HEK293 (cell line): Measurements from ENCODE around the gene TMEM88.

Experiments
- BCL11A ChIP-seq: fragments of 450-650 bp; formaldehyde crosslinking; IDR thresholded peaks from 2 replicates; pipeline ENCODE4 v1.5.1; 2016; ENCODE audit warnings: low read depth, missing biosample characterization, missing genetic modification characterization
- BCL11B ChIP-seq: fragments of 450-650 bp; formaldehyde crosslinking; IDR thresholded peaks from 2 replicates; pipeline ENCODE4 v1.5.1; 2016; ENCODE audit warnings: low read depth, missing biosample characterization, missing genetic modification characterization
- EGR2 ChIP-seq: fragments of 450-650 bp; formaldehyde crosslinking; IDR thresholded peaks from 2 replicates; pipeline ENCODE4 v1.5.1; 2016; ENCODE audit warnings: low read depth, missing biosample characterization, missing genetic modification characterization
- HOXD13 ChIP-seq: sonication (generic); formaldehyde crosslinking; IDR thresholded peaks from 2 replicates; pipeline ENCODE4 v1.8.0; 2022; ENCODE audit warnings: missing genetic modification reagents, borderline replicate concordance
- OVOL3 ChIP-seq: fragments of 450-650 bp; formaldehyde crosslinking; IDR thresholded peaks from 2 replicates; pipeline ENCODE4 v1.5.1; 2016; ENCODE audit warnings: missing biosample characterization, missing genetic modification characterization
- TRIM28 ChIP-seq: IDR thresholded peaks from 2 replicates; pipeline ENCODE4 v1.6.1; 2011; ENCODE audit warnings: low read length, control low read depth, borderline replicate concordance
- ZBTB17 ChIP-seq: fragments of 450-650 bp; formaldehyde crosslinking; IDR thresholded peaks from 2 replicates; pipeline ENCODE4 v1.5.1; 2016; ENCODE audit warnings: missing biosample characterization, missing genetic modification characterization
- ZNF10 ChIP-seq: fragments of 450-650 bp; formaldehyde crosslinking; IDR thresholded peaks from 2 replicates; pipeline ENCODE4 v1.5.1; 2017; ENCODE audit warnings: missing biosample characterization, missing genetic modification characterization
- ZNF112 ChIP-seq: fragments of 450-650 bp; formaldehyde crosslinking; IDR thresholded peaks from 2 replicates; pipeline ENCODE4 v1.5.0; 2017; ENCODE audit warnings: missing biosample characterization, missing genetic modification characterization
- ZNF155 ChIP-seq: fragments of 450-650 bp; formaldehyde crosslinking; IDR thresholded peaks from 2 replicates; pipeline ENCODE4 v1.5.1; 2016; ENCODE audit warnings: missing biosample characterization, missing genetic modification characterization
- ZNF157 ChIP-seq: fragments of 450-650 bp; formaldehyde crosslinking; IDR thresholded peaks from 2 replicates; pipeline ENCODE4 v1.5.1; 2016; ENCODE audit warnings: missing biosample characterization, missing genetic modification characterization
- ZNF16 ChIP-seq: fragments of 450-650 bp; formaldehyde crosslinking; IDR thresholded peaks from 2 replicates; pipeline ENCODE4 v1.5.1; 2016; ENCODE audit warnings: low read depth, missing biosample characterization, missing genetic modification characterization
- ZNF248 ChIP-seq: fragments of 450-650 bp; formaldehyde crosslinking; IDR thresholded peaks from 2 replicates; pipeline ENCODE4 v1.5.1; 2017; ENCODE audit warnings: missing biosample characterization, missing genetic modification characterization
- ZNF350 ChIP-seq: fragments of 450-650 bp; formaldehyde crosslinking; IDR thresholded peaks from 2 replicates; pipeline ENCODE4 v1.5.0; 2017; ENCODE audit warnings: missing biosample characterization, mild to moderate bottlenecking, missing genetic modification characterization
- ZNF391 ChIP-seq: fragments of 450-650 bp; formaldehyde crosslinking; IDR thresholded peaks from 2 replicates; pipeline ENCODE4 v1.5.1; 2016; ENCODE audit warnings: low read depth, missing biosample characterization, missing genetic modification characterization, borderline replicate concordance
- ZNF529 ChIP-seq: fragments of 450-650 bp; formaldehyde crosslinking; IDR thresholded peaks from 2 replicates; pipeline ENCODE4 v1.5.1; 2017; ENCODE audit warnings: missing genetic modification characterization, missing biosample characterization; ENCODE audit not compliant: insufficient replicate concordance
- ZNF549 ChIP-seq: fragments of 450-650 bp; IDR thresholded peaks from 2 replicates; pipeline ENCODE4 v1.5.1; 2018; ENCODE audit warnings: missing biosample characterization, missing genetic modification characterization, mild to moderate bottlenecking, inconsistent platforms, moderate library complexity
- ZNF561 ChIP-seq: fragments of 450-650 bp; IDR thresholded peaks from 2 replicates; pipeline ENCODE4 v1.5.1; 2018; ENCODE audit warnings: missing biosample characterization, missing genetic modification characterization, borderline replicate concordance
- ZNF596 ChIP-seq: fragments of 450-650 bp; IDR thresholded peaks from 2 replicates; pipeline ENCODE4 v1.5.0; 2018; ENCODE audit warnings: missing biosample characterization, mild to moderate bottlenecking, missing genetic modification characterization, moderate library complexity
- ZNF600 ChIP-seq: fragments of 450-650 bp; formaldehyde crosslinking; IDR thresholded peaks from 2 replicates; pipeline ENCODE4 v1.5.1; 2016; ENCODE audit warnings: missing biosample characterization, missing genetic modification characterization
- ZNF624 ChIP-seq: fragments of 450-650 bp; formaldehyde crosslinking; IDR thresholded peaks from 2 replicates; pipeline ENCODE4 v1.5.1; 2017; ENCODE audit warnings: missing biosample characterization, missing genetic modification characterization
- ZNF658 ChIP-seq: fragments of 450-650 bp; formaldehyde crosslinking; IDR thresholded peaks from 2 replicates; pipeline ENCODE4; 2016; ENCODE audit warnings: missing biosample characterization, missing genetic modification characterization
- ZNF670 ChIP-seq: fragments of 450-650 bp; formaldehyde crosslinking; IDR thresholded peaks from 2 replicates; pipeline ENCODE4 v1.5.1; 2016; ENCODE audit warnings: missing biosample characterization, missing genetic modification characterization, low read depth
- ZNF791 ChIP-seq: fragments of 450-650 bp; formaldehyde crosslinking; IDR thresholded peaks from 2 replicates; pipeline ENCODE4 v1.5.1; 2016; ENCODE audit warnings: missing biosample characterization, missing genetic modification characterization
- TF ChIP-seq, protein P1 (sequence below): fragments of 450-650 bp; IDR thresholded peaks from 2 replicates; pipeline ENCODE4 v1.5.1; 2018; ENCODE audit warnings: missing biosample characterization, missing genetic modification characterization
- TF ChIP-seq, protein P2 (sequence below): fragments of 450-650 bp; formaldehyde crosslinking; IDR thresholded peaks from 2 replicates; pipeline ENCODE4 v1.5.1; 2016; ENCODE audit warnings: missing biosample characterization, missing genetic modification characterization
- TF ChIP-seq, protein P3 (sequence below): fragments of 450-650 bp; formaldehyde crosslinking; IDR thresholded peaks from 2 replicates; pipeline ENCODE4 v1.5.1; 2016; ENCODE audit warnings: missing biosample characterization, missing genetic modification characterization
- TF ChIP-seq, protein P4 (sequence below): fragments of 450-650 bp; formaldehyde crosslinking; IDR thresholded peaks from 2 replicates; pipeline ENCODE4 v1.5.1; 2017; ENCODE audit warnings: missing biosample characterization, mild to moderate bottlenecking, missing genetic modification characterization, moderate library complexity
- TF ChIP-seq, protein P5 (sequence below): fragments of 450-650 bp; formaldehyde crosslinking; IDR thresholded peaks from 2 replicates; pipeline ENCODE4 v1.5.1; 2016; ENCODE audit warnings: missing biosample characterization, missing genetic modification characterization
- TF ChIP-seq, protein P6 (sequence below): fragments of 450-650 bp; formaldehyde crosslinking; conservative IDR thresholded peaks from 2 replicates; pipeline ENCODE4 v1.5.1; 2016; ENCODE audit warnings: low read depth, missing biosample characterization, missing genetic modification characterization

Gene TMEM88

DNA sequence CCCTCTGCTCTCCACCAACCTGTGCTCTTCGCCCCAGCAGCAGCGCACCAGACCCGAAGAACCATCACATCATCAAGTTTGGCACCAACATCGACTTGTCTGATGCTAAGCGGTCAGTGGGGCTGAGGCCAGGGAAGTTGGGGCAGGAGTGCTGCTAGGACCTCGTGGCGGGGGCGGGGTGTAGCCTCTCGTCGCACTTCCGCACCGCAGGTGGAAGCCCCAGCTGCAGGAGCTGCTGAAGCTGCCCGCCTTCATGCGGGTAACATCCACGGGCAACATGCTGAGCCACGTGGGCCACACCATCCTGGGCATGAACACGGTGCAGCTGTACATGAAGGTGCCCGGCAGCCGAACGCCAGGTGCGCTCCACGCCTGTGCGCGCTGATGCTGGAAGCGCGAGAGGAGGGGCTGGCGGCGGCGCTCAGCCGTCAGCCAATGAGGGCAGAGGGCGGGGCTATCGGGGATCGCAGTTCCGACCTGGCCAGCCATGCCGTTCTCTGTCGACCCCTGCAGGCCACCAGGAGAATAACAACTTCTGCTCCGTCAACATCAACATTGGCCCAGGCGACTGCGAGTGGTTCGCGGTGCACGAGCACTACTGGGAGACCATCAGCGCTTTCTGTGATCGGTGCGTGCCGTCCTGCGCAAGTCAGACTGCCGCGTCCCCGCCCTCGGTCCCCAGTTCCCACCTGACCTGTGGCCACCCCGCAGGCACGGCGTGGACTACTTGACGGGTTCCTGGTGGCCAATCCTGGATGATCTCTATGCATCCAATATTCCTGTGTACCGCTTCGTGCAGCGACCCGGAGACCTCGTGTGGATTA lies 3.2 kb upstream of the TMEM88 start (continued):
- no peak for TF ChIP-seq EGR2 (tag by site-specific recombination)
- no peak for TF ChIP-seq ZNF155 (tag by site-specific recombination)
- TF ChIP-seq, protein P1, sequence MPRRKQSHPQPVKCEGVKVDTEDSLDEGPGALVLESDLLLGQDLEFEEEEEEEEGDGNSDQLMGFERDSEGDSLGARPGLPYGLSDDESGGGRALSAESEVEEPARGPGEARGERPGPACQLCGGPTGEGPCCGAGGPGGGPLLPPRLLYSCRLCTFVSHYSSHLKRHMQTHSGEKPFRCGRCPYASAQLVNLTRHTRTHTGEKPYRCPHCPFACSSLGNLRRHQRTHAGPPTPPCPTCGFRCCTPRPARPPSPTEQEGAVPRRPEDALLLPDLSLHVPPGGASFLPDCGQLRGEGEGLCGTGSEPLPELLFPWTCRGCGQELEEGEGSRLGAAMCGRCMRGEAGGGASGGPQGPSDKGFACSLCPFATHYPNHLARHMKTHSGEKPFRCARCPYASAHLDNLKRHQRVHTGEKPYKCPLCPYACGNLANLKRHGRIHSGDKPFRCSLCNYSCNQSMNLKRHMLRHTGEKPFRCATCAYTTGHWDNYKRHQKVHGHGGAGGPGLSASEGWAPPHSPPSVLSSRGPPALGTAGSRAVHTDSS (tag by site-specific recombination), result no peak
- no peak for TF ChIP-seq ZNF561 (tag by site-specific recombination)
- no peak for TF ChIP-seq ZNF624 (tag by site-specific recombination)
- TF ChIP-seq, protein P2, sequence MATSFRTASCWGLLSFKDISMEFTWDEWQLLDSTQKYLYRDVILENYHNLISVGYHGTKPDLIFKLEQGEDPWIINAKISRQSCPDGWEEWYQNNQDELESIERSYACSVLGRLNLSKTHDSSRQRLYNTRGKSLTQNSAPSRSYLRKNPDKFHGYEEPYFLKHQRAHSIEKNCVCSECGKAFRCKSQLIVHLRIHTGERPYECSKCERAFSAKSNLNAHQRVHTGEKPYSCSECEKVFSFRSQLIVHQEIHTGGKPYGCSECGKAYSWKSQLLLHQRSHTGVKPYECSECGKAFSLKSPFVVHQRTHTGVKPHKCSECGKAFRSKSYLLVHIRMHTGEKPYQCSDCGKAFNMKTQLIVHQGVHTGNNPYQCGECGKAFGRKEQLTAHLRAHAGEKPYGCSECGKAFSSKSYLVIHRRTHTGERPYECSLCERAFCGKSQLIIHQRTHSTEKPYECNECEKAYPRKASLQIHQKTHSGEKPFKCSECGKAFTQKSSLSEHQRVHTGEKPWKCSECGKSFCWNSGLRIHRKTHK (tag by site-specific recombination), result no peak
- TF ChIP-seq, protein P3, sequence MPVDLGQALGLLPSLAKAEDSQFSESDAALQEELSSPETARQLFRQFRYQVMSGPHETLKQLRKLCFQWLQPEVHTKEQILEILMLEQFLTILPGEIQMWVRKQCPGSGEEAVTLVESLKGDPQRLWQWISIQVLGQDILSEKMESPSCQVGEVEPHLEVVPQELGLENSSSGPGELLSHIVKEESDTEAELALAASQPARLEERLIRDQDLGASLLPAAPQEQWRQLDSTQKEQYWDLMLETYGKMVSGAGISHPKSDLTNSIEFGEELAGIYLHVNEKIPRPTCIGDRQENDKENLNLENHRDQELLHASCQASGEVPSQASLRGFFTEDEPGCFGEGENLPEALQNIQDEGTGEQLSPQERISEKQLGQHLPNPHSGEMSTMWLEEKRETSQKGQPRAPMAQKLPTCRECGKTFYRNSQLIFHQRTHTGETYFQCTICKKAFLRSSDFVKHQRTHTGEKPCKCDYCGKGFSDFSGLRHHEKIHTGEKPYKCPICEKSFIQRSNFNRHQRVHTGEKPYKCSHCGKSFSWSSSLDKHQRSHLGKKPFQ (tag by site-specific recombination), result 0 out of 2 replicates have a peak, but pooled peaks have one; percentile 16
- no peak for TF ChIP-seq BCL11A (tag by site-specific recombination)
- no peak for TF ChIP-seq ZNF529 (tag by site-specific recombination)
- TF ChIP-seq ZNF391 (tag by site-specific recombination), result no peak
- no peak for TF ChIP-seq BCL11B (tag by site-specific recombination)
- no peak for TF ChIP-seq ZNF600
- no peak for TF ChIP-seq ZNF157 (tag by site-specific recombination)
- TF ChIP-seq TRIM28, result no peak
- TF ChIP-seq ZNF112, result no peak
- TF ChIP-seq ZNF16 (tag by site-specific recombination), result no peak
- no peak for TF ChIP-seq ZNF549 (tag by site-specific recombination)
- no peak for TF ChIP-seq ZNF10 (tag by site-specific recombination)
- TF ChIP-seq OVOL3, result no peak
- TF ChIP-seq, protein P4, sequence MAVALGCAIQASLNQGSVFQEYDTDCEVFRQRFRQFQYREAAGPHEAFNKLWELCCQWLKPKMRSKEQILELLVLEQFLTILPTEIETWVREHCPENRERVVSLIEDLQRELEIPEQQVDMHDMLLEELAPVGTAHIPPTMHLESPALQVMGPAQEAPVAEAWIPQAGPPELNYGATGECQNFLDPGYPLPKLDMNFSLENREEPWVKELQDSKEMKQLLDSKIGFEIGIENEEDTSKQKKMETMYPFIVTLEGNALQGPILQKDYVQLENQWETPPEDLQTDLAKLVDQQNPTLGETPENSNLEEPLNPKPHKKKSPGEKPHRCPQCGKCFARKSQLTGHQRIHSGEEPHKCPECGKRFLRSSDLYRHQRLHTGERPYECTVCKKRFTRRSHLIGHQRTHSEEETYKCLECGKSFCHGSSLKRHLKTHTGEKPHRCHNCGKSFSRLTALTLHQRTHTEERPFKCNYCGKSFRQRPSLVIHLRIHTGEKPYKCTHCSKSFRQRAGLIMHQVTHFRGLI (tag by site-specific recombination), result no peak
- TF ChIP-seq ZNF248, result no peak
- TF ChIP-seq ZBTB17 (tag by site-specific recombination), result peak; percentile 94
- TF ChIP-seq, protein P5, sequence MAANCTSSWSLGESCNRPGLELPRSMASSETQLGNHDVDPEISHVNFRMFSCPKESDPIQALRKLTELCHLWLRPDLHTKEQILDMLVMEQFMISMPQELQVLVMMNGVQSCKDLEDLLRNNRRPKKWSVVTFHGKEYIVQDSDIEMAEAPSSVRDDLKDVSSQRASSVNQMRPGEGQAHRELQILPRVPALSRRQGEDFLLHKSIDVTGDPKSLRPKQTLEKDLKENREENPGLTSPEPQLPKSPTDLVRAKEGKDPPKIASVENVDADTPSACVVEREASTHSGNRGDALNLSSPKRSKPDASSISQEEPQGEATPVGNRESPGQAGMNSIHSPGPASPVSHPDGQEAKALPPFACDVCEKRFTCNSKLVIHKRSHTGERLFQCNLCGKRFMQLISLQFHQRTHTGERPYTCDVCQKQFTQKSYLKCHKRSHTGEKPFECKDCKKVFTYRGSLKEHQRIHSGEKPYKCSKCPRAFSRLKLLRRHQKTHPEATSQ (tag by site-specific recombination), result no peak
- TF ChIP-seq, protein P6, sequence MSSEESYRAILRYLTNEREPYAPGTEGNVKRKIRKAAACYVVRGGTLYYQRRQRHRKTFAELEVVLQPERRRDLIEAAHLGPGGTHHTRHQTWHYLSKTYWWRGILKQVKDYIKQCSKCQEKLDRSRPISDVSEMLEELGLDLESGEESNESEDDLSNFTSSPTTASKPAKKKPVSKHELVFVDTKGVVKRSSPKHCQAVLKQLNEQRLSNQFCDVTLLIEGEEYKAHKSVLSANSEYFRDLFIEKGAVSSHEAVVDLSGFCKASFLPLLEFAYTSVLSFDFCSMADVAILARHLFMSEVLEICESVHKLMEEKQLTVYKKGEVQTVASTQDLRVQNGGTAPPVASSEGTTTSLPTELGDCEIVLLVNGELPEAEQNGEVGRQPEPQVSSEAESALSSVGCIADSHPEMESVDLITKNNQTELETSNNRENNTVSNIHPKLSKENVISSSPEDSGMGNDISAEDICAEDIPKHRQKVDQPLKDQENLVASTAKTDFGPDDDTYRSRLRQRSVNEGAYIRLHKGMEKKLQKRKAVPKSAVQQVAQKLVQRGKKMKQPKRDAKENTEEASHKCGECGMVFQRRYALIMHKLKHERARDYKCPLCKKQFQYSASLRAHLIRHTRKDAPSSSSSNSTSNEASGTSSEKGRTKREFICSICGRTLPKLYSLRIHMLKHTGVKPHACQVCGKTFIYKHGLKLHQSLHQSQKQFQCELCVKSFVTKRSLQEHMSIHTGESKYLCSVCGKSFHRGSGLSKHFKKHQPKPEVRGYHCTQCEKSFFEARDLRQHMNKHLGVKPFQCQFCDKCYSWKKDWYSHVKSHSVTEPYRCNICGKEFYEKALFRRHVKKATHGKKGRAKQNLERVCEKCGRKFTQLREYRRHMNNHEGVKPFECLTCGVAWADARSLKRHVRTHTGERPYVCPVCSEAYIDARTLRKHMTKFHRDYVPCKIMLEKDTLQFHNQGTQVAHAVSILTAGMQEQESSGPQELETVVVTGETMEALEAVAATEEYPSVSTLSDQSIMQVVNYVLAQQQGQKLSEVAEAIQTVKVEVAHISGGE (tag by site-specific recombination), result no peak
- no peak for TF ChIP-seq ZNF658 (tag by site-specific recombination)
- TF ChIP-seq ZNF791 (tag by site-specific recombination), result no peak
- TF ChIP-seq ZNF670 (tag by site-specific recombination), result no peak
- TF ChIP-seq ZNF350, result no peak
- no peak for TF ChIP-seq ZNF596
- no peak for TF ChIP-seq HOXD13 (CRISPR knock-in tag)
